Neuronal stem cell (in vitro differentiated cells): ENCODE data around the gene UBE3B.

Experiments used
- DNase-seq: peaks from one replicate; pipeline ENCODE4 v3.0.0-alpha.2; 2013; ENCODE audit warnings: low spot score
- H2AFZ ChIP-seq: one replicate; pipeline ENCODE4 v1.6.1; 2013; ENCODE audit warnings: mild to moderate bottlenecking, low read length, inconsistent platforms
- H2AK5ac ChIP-seq: 2 replicates; pipeline ENCODE4 v1.6.1; 2013; ENCODE audit warnings: low read depth, mild to moderate bottlenecking, inconsistent platforms, low read length, moderate library complexity, mixed read lengths
- H2BK120ac ChIP-seq: 2 replicates; pipeline ENCODE4 v1.6.1; 2013; ENCODE audit warnings: low read depth, mild to moderate bottlenecking, inconsistent platforms, low read length, moderate library complexity, mixed read lengths
- H2BK12ac ChIP-seq: one replicate; pipeline ENCODE4 v1.6.1; 2013; ENCODE audit warnings: low read length, inconsistent platforms
- H2BK15ac ChIP-seq: 2 replicates; pipeline ENCODE4 v1.6.1; 2013; ENCODE audit warnings: mild to moderate bottlenecking, low read length, inconsistent platforms, mixed read lengths
- H2BK5ac ChIP-seq: one replicate; pipeline ENCODE4 v1.6.1; 2013; ENCODE audit warnings: inconsistent platforms, mild to moderate bottlenecking, low read length, moderate library complexity
- H3K14ac ChIP-seq: one replicate; pipeline ENCODE4 v1.6.1; 2013; ENCODE audit warnings: low read length, inconsistent platforms
- H3K18ac ChIP-seq: 2 replicates; pipeline ENCODE4 v1.6.1; 2013; ENCODE audit warnings: low read length, inconsistent platforms
- H3K23ac ChIP-seq: 2 replicates; pipeline ENCODE4 v1.6.1; 2013; ENCODE audit warnings: low read depth, mild to moderate bottlenecking, mixed read lengths, low read length, inconsistent platforms; ENCODE audit not compliant: poor library complexity
- H3K27ac ChIP-seq: replicated peaks from 3 replicates; pipeline ENCODE4 v1.5.1; 2013; ENCODE audit warnings: low read length, inconsistent platforms
- H3K27me3 ChIP-seq, 3 experiments: 2 replicates each; pipeline ENCODE4 v1.6.1; 2013; ENCODE audit warnings: low read length in 3 of 3, mild to moderate bottlenecking in 2 of 3, inconsistent platforms in 1 of 3, low read depth in 1 of 3, mixed read lengths in 1 of 3, moderate library complexity in 1 of 3; ENCODE audit not compliant: control insufficient read depth in 3 of 3, insufficient read depth in 3 of 3
- H3K36me3 ChIP-seq, 2 donors: replicated peaks in 1 of 2; 2 replicates each; pipeline ENCODE4 v1.6.1; 2013; ENCODE audit warnings: low read length in 2 of 2; ENCODE audit not compliant: control insufficient read depth in 2 of 2, insufficient read depth in 2 of 2
- H3K4ac ChIP-seq: 2 replicates; pipeline ENCODE4 v1.6.1; 2013; ENCODE audit warnings: inconsistent platforms, mild to moderate bottlenecking, low read length, moderate library complexity
- H3K4me1 ChIP-seq, 2 donors: 1 replicate in 1 of 2; 2 replicates in 1 of 2; pipeline ENCODE4 v1.6.1; 2013; ENCODE audit warnings: low read length in 2 of 2, low read depth in 1 of 2; ENCODE audit not compliant: control insufficient read depth in 2 of 2, insufficient read depth in 1 of 2
- H3K4me2 ChIP-seq: one replicate; pipeline ENCODE4 v1.6.1; 2013; ENCODE audit warnings: mild to moderate bottlenecking, low read length, inconsistent platforms; ENCODE audit not compliant: insufficient read depth, poor library complexity, severe bottlenecking
- H3K4me3 ChIP-seq, 2 donors: 2 replicates each; pipeline ENCODE4 v1.5.1; 2013; ENCODE audit warnings: low read length in 2 of 2, mild to moderate bottlenecking in 2 of 2, inconsistent platforms in 1 of 2, moderate library complexity in 1 of 2
- H3K79me1 ChIP-seq: one replicate; pipeline ENCODE4 v1.6.1; 2013; ENCODE audit warnings: low read depth, mild to moderate bottlenecking, inconsistent platforms, low read length, moderate library complexity
- H3K9ac ChIP-seq: one replicate; pipeline ENCODE4 v1.6.1; 2013; ENCODE audit warnings: mild to moderate bottlenecking, low read depth, low read length, inconsistent platforms; ENCODE audit not compliant: poor library complexity
- H3K9me3 ChIP-seq, 2 donors: replicated peaks in 1 of 2; 2 replicates each; pipeline versions ENCODE3 to v1.6.1; 2013; ENCODE audit warnings: low read length in 2 of 2, mild to moderate bottlenecking in 2 of 2, inconsistent platforms in 1 of 2, low read depth in 1 of 2, mixed read lengths in 1 of 2, moderate library complexity in 1 of 2; ENCODE audit not compliant: control insufficient read depth in 2 of 2, insufficient read depth in 1 of 2
- H4K8ac ChIP-seq: one replicate; pipeline ENCODE4 v1.6.1; 2013; ENCODE audit warnings: low read depth, mild to moderate bottlenecking, inconsistent platforms, low read length, moderate library complexity
- H4K91ac ChIP-seq: one replicate; pipeline ENCODE4 v1.6.1; 2013; ENCODE audit warnings: low read length, low read depth, mild to moderate bottlenecking, inconsistent platforms; ENCODE audit not compliant: poor library complexity
- WGBS, 2 donors: extraction: QIAGEN DNeasy Blood & Tissue Kit; methylation state at CpG; one replicate each; pipeline ENCODE4 v1.1.7; 2013; ENCODE audit warnings: missing lambda C conversion rate in 2 of 2, mixed read lengths in 1 of 2; ENCODE audit not compliant: insufficient read length in 2 of 2, insufficient replicate concordance in 1 of 2; ENCODE audit errors: extremely low coverage in 2 of 2; 5-methylcytosine and 5-hydroxymethylcytosine counted together

UBE3B gene

GRCh38 chr12:109503611-109504010 is 26.2 kb downstream of the UBE3B start:
- Histone ChIP-seq H2BK15ac (no peak overlapping the region), H3K14ac (no peak overlapping the region), H4K8ac (no peak overlapping the region), H4K91ac (no peak overlapping the region), H3K27ac (no peak overlapping the region), H2AFZ (no peak overlapping the region), H3K4ac (no peak overlapping the region), H3K4me2 (no peak overlapping the region), H3K79me1 (no peaks in the 10 kb centered on the region), H3K23ac (no peak overlapping the region), H2BK5ac (no peak overlapping the region), H2BK120ac (no peak overlapping the region), H2BK12ac (no peak overlapping the region), H3K27me3 (no peaks in the 10 kb centered on the region), H3K9me3 (no peaks in the 10 kb centered on the region), H3K36me3 (peaks cover 33 to 98% of the 10 kb centered on the region in 2 donors), H3K4me1 (no peaks in the 10 kb centered on the region), H2AK5ac (no peak overlapping the region), H3K18ac (no peak overlapping the region), H3K9ac (no peak overlapping the region), H3K4me3 (no peak overlapping the region)
- no CpG with 5 or more reads among the region's 3 CpGs for WGBS, 2 donors
- DNase-seq = no peak

DNA sequence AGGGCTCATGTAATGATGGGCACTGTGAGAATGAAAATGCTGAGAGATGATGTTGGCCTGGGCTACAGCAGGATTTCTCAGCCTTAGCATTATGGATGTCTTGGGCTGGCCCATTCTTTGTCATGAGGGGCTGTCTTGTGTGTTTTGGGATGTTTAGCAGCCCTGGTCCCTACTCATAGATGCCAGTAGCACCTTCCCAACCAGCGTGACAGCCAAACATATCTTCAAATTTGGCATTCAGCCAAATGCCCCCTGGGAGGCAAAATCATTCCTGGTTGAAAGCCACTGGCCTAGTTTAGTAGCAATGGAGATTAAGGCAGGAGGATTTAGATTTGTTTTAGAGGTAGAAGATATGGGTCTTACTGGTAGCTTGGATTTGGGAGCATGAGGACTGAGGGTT is 26.6 kb downstream of the UBE3B start:
- H3K27ac ChIP-seq = no peak overlapping the region
- no peak overlapping the region for H4K91ac ChIP-seq
- no peak overlapping the region for H2AFZ ChIP-seq
- no peaks in the 10 kb centered on the region for H3K4me1 ChIP-seq
- no peaks in the 10 kb centered on the region for H3K9me3 ChIP-seq
- H2AK5ac ChIP-seq = no peak overlapping the region
- no peak overlapping the region for H2BK120ac ChIP-seq
- H3K18ac ChIP-seq = no peak overlapping the region
- no peak overlapping the region for H3K4me2 ChIP-seq
- H4K8ac ChIP-seq = no peak overlapping the region
- no peaks in the 10 kb centered on the region for H3K27me3 ChIP-seq
- no peak overlapping the region for H3K14ac ChIP-seq
- WGBS, 2 donors = no CpG with 5 or more reads among the region's 1 CpG
- no peak overlapping the region for H3K9ac ChIP-seq
- H3K4ac ChIP-seq = no peak overlapping the region
- no peak overlapping the region for H2BK5ac ChIP-seq
- H3K4me3 ChIP-seq = no peak overlapping the region
- peaks cover 33 to 98% of the 10 kb centered on the region in 2 donors for H3K36me3 ChIP-seq
- no peak overlapping the region for H2BK12ac ChIP-seq
- no peak overlapping the region for H2BK15ac ChIP-seq
- no peaks in the 10 kb centered on the region for H3K79me1 ChIP-seq
- no peak overlapping the region for H3K23ac ChIP-seq
- DNase-seq = no peak

GRCh38 chr12:109510196-109510595 is 32.8 kb downstream of the UBE3B start:
- no peak overlapping the region for H3K23ac ChIP-seq
- no peak overlapping the region for H2AFZ ChIP-seq
- H4K91ac ChIP-seq = no peak overlapping the region
- no peak overlapping the region for H2BK12ac ChIP-seq
- H3K9ac ChIP-seq = no peak overlapping the region
- no peak for DNase-seq
- H3K14ac ChIP-seq = no peak overlapping the region
- WGBS, 2 donors = no CpG with 5 or more reads among the region's 15 CpGs
- no peak overlapping the region for H3K4me3 ChIP-seq
- peaks cover 22 to 94% of the 10 kb centered on the region in 2 donors for H3K36me3 ChIP-seq
- no peak overlapping the region for H3K4ac ChIP-seq
- no peak overlapping the region for H3K18ac ChIP-seq
- H3K27me3 ChIP-seq = no peaks in the 10 kb centered on the region
- no peak overlapping the region for H2BK15ac ChIP-seq
- H3K79me1 ChIP-seq = no peaks in the 10 kb centered on the region
- H3K27ac ChIP-seq = no peak overlapping the region
- H2AK5ac ChIP-seq = no peak overlapping the region
- no peaks in the 10 kb centered on the region for H3K9me3 ChIP-seq
- H3K4me1 ChIP-seq = no peaks in the 10 kb centered on the region
- H4K8ac ChIP-seq = no peak overlapping the region
- no peak overlapping the region for H3K4me2 ChIP-seq
- no peak overlapping the region for H2BK5ac ChIP-seq
- no peak overlapping the region for H2BK120ac ChIP-seq

DNA sequence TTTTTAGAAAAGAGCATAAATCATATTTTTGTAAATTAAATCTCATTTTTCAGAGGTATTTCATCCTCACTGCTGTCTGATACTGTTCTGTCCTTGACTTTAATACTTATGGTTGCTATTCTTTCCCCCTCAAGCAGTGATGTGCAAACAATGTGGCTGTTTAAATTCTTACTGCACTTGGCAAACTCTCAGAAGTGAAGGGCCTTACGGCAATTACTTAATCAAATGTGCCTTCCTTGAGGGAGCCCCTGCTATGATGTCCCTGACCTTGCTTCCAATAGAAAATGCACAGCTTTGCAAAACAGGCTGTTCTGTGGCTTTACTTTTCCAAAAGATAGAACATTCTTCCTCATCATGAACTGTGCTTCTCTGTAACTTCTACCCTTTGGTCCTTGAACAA is 35.2 kb downstream of the UBE3B start:
- Histone ChIP-seq H3K36me3 (peaks cover 19 to 89% of the 10 kb centered on the region in 2 donors), H2AK5ac (no peak overlapping the region), H3K79me1 (no peaks in the 10 kb centered on the region), H3K18ac (no peak overlapping the region), H3K23ac (no peak overlapping the region), H3K9me3 (no peaks in the 10 kb centered on the region), H3K4me3 (no peak overlapping the region), H2BK12ac (no peak overlapping the region), H4K8ac (no peak overlapping the region), H3K14ac (no peak overlapping the region), H3K9ac (no peak overlapping the region), H2BK15ac (no peak overlapping the region), H3K4me1 (no peaks in the 10 kb centered on the region), H4K91ac (no peak overlapping the region), H3K4me2 (no peak overlapping the region), H2BK5ac (no peak overlapping the region), H2BK120ac (no peak overlapping the region), H3K4ac (no peak overlapping the region), H2AFZ (no peak overlapping the region), H3K27me3 (no peaks in the 10 kb centered on the region), H3K27ac (no peak overlapping the region)
- no CpG with 5 or more reads among the region's 1 CpG for WGBS, 2 donors
- no peak for DNase-seq
